Measurements from ENCODE around the gene ENOPH1. TPM values are rescaled to one million over a fixed set of nuclear protein-coding genes. Genes with fewer than 3 reads are reported as not detected.

Gene ENOPH1
- polyA plus RNA-seq, 3 donors from 2014 or later: 48.5 to 53.7 (median 53.2) TPM

- H3K27me3 Mint-ChIP-seq (ENCODE audit: low read depth in 3 of 3): peaks cover 22 to 30% (median 27%) of the 10 kb centered on the region in 3 donors
- no peaks in the 10 kb centered on the region for H3K9me3 Mint-ChIP-seq
- H3K4me3 Mint-ChIP-seq: peak overlapping the region; percentile 14 to 46 (median 27)
- H3K27ac Mint-ChIP-seq: peak overlapping the region in 4 of 6 donors; percentile 12 to 45 (median 26)
- peaks cover 7 to 10% (median 7%) of the 10 kb centered on the region in 3 donors for H3K36me3 Mint-ChIP-seq
- peaks cover 47 to 75% of the 10 kb centered on the region in 2 donors for H3K4me1 Mint-ChIP-seq
- DNase-seq: no peak
Observed at GRCh38 chr4:82432596-82432995, 2.2 kb downstream of the ENOPH1 start.

- H3K27me3 Mint-ChIP-seq (ENCODE audit: low read depth in 3 of 3): peaks cover 13 to 20% (median 17%) of the 10 kb centered on the region in 3 donors
- H3K4me3 Mint-ChIP-seq: no peak overlapping the region
- H3K36me3 Mint-ChIP-seq: peaks cover 0 to 3% (median 0%) of the 10 kb centered on the region in 3 donors
- no peak for DNase-seq
- H3K4me1 Mint-ChIP-seq: peaks cover 39 to 75% of the 10 kb centered on the region in 2 donors
- H3K9me3 Mint-ChIP-seq: no peaks in the 10 kb centered on the region
- peak overlapping the region in 1 of 6 donors; percentile 17 for H3K27ac Mint-ChIP-seq
Observed at GRCh38 chr4:82433791-82434190, 3.4 kb downstream of the ENOPH1 start.

- Mint-ChIP-seq H3K36me3 (no peaks in the 10 kb centered on the region), H3K27me3 (ENCODE audit: low read depth in 3 of 3) (peaks cover 3 to 8% (median 7%) of the 10 kb centered on the region in 3 donors), H3K4me1 (peaks cover 40 to 80% of the 10 kb centered on the region in 2 donors), H3K27ac (peak overlapping the region in 1 of 6 donors; percentile 38), H3K4me3 (no peak overlapping the region), H3K9me3 (no peaks in the 10 kb centered on the region)
- no peak for DNase-seq
Observed at GRCh38 chr4:82434949-82435348, 4.6 kb downstream of the ENOPH1 start.

- H3K4me1 Mint-ChIP-seq: peaks cover 41 to 86% of the 10 kb centered on the region in 2 donors
- peaks cover 0 to 4% (median 0%) of the 10 kb centered on the region in 3 donors for H3K27me3 Mint-ChIP-seq (ENCODE audit: low read depth in 3 of 3)
- DNase-seq: no peak
- H3K27ac Mint-ChIP-seq: no peak overlapping the region
- H3K4me3 Mint-ChIP-seq: no peak overlapping the region
- H3K9me3 Mint-ChIP-seq: no peaks in the 10 kb centered on the region
- no peaks in the 10 kb centered on the region for H3K36me3 Mint-ChIP-seq
Observed at GRCh38 chr4:82436130-82436529, 5.7 kb downstream of the ENOPH1 start.

GRCh38 chr4:82436780-82437179 lies 6.4 kb downstream of the ENOPH1 start:
- no peaks in the 10 kb centered on the region for H3K9me3 Mint-ChIP-seq
- H3K27me3 Mint-ChIP-seq (ENCODE audit: low read depth in 3 of 3): peaks cover 0 to 4% (median 0%) of the 10 kb centered on the region in 3 donors
- DNase-seq: no peak
- peaks cover 38 to 86% of the 10 kb centered on the region in 2 donors for H3K4me1 Mint-ChIP-seq
- H3K36me3 Mint-ChIP-seq: no peaks in the 10 kb centered on the region
- H3K4me3 Mint-ChIP-seq: no peak overlapping the region
- H3K27ac Mint-ChIP-seq: no peak overlapping the region

- DNase-seq: no peak
- H3K36me3 Mint-ChIP-seq: no peaks in the 10 kb centered on the region
- H3K27me3 Mint-ChIP-seq (ENCODE audit: low read depth in 3 of 3): peaks cover 0 to 3% (median 0%) of the 10 kb centered on the region in 3 donors
- H3K4me1 Mint-ChIP-seq: peaks cover 40 to 86% of the 10 kb centered on the region in 2 donors
- peak overlapping the region in 1 of 6 donors; percentile 62 for H3K27ac Mint-ChIP-seq
- H3K4me3 Mint-ChIP-seq: no peak overlapping the region
- no peaks in the 10 kb centered on the region for H3K9me3 Mint-ChIP-seq
Observed at GRCh38 chr4:82437285-82438005, 7.1 kb downstream of the ENOPH1 start.

- no peaks in the 10 kb centered on the region for H3K36me3 Mint-ChIP-seq
Observed at GRCh38 chr4:82439088-82439487, 8.7 kb downstream of the ENOPH1 start.

GRCh38 chr4:82447886-82448285 lies 17.5 kb downstream of the ENOPH1 start:
- H3K27me3 Mint-ChIP-seq (ENCODE audit: low read depth in 3 of 3): peaks cover 0 to under 1% (median 0%) of the 10 kb centered on the region in 3 donors
- H3K36me3 Mint-ChIP-seq: peaks cover 11 to 31% (median 26%) of the 10 kb centered on the region in 3 donors
- H3K27ac Mint-ChIP-seq: peak overlapping the region in 2 of 6 donors; percentile 10 to 22
- H3K4me3 Mint-ChIP-seq: no peak overlapping the region
- no peaks in the 10 kb centered on the region for H3K9me3 Mint-ChIP-seq
- peaks cover 7 to 34% of the 10 kb centered on the region in 2 donors for H3K4me1 Mint-ChIP-seq
- no peak for DNase-seq

More at GRCh38 chr4:82439088-82439487, 8.7 kb downstream of the ENOPH1 start:
- DNase-seq: no peak
- Mint-ChIP-seq H3K4me3 (no peak overlapping the region), H3K9me3 (no peaks in the 10 kb centered on the region), H3K27ac (peak overlapping the region in 1 of 6 donors; percentile 6), H3K27me3 (ENCODE audit: low read depth in 3 of 3) (no peaks in the 10 kb centered on the region), H3K4me1 (peaks cover 29 to 74% of the 10 kb centered on the region in 2 donors)

GRCh38 chr4:82450966-82451755 lies 20.8 kb downstream of the ENOPH1 start:
- peak overlapping the region in 2 of 6 donors; percentile 26 to 45 for H3K27ac Mint-ChIP-seq
- no peak overlapping the region for H3K4me3 Mint-ChIP-seq
- H3K9me3 Mint-ChIP-seq: no peaks in the 10 kb centered on the region
- H3K4me1 Mint-ChIP-seq: peaks cover 4 to 17% of the 10 kb centered on the region in 2 donors
- no peak for DNase-seq
- peaks cover 11 to 39% (median 33%) of the 10 kb centered on the region in 3 donors for H3K36me3 Mint-ChIP-seq
- H3K27me3 Mint-ChIP-seq (ENCODE audit: low read depth in 3 of 3): peaks cover 0 to 3% (median 0%) of the 10 kb centered on the region in 3 donors

GRCh38 chr4:82452026-82452425 lies 21.6 kb downstream of the ENOPH1 start:
- Mint-ChIP-seq H3K4me1 (peaks cover 2 to 16% of the 10 kb centered on the region in 2 donors), H3K27me3 (ENCODE audit: low read depth in 3 of 3) (peaks cover 0 to 3% (median 0%) of the 10 kb centered on the region in 3 donors), H3K9me3 (no peaks in the 10 kb centered on the region), H3K27ac (no peak overlapping the region), H3K4me3 (no peak overlapping the region), H3K36me3 (peaks cover 15 to 46% (median 40%) of the 10 kb centered on the region in 3 donors)
- DNase-seq: no peak

- Mint-ChIP-seq H3K4me3 (no peak overlapping the region), H3K9me3 (no peaks in the 10 kb centered on the region), H3K27ac (peak overlapping the region in 2 of 6 donors; percentile 30 to 59), H3K4me1 (peaks cover 0 to 8% of the 10 kb centered on the region in 2 donors), H3K36me3 (peaks cover 5 to 33% (median 23%) of the 10 kb centered on the region in 3 donors), H3K27me3 (ENCODE audit: low read depth in 3 of 3) (peaks cover 0 to 3% (median 0%) of the 10 kb centered on the region in 3 donors)
- no peak for DNase-seq
Observed at GRCh38 chr4:82457266-82457665, 26.9 kb downstream of the ENOPH1 start.

GRCh38 chr4:82458729-82459128 lies 28.3 kb downstream of the ENOPH1 start:
- Mint-ChIP-seq H3K4me3 (no peak overlapping the region), H3K9me3 (no peaks in the 10 kb centered on the region), H3K36me3 (peaks cover 5 to 39% (median 23%) of the 10 kb centered on the region in 3 donors), H3K4me1 (peaks cover 0 to 9% of the 10 kb centered on the region in 2 donors), H3K27ac (peak overlapping the region in 2 of 6 donors; percentile 2 to 7), H3K27me3 (ENCODE audit: low read depth in 3 of 3) (no peaks in the 10 kb centered on the region)
- no peak for DNase-seq

- peak overlapping the region in 1 of 6 donors; percentile 4 for H3K27ac Mint-ChIP-seq
- H3K27me3 Mint-ChIP-seq (ENCODE audit: low read depth in 3 of 3): no peaks in the 10 kb centered on the region
- peaks cover 0 to 9% of the 10 kb centered on the region in 2 donors for H3K4me1 Mint-ChIP-seq
- no peak for DNase-seq
- peaks cover 0 to 31% (median 10%) of the 10 kb centered on the region in 3 donors for H3K36me3 Mint-ChIP-seq
- no peaks in the 10 kb centered on the region for H3K9me3 Mint-ChIP-seq
- no peak overlapping the region for H3K4me3 Mint-ChIP-seq
Observed at GRCh38 chr4:82461710-82462109, 31.3 kb downstream of the ENOPH1 start.
